ENCODE data around the gene DTL.

Gene DTL

DNA sequence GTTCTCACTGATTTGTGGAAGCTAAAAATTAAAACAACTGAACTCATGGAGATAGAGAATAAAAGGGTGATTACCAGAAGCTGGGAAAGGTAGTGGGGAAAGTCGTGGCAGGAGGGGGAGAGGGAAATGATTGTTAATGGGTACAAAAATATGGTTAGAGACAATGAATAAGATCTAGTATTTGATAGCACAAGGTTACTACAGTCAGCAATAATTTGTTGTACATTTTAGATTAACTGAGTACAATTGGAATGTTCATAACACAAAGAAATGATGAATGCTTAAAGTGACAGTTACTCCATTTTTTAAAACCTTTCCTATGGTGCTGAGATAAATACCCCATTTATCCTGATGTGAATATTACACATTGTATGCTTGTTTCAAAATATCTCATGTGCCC lies 102.3 kb downstream of the DTL start:
- no peak for DNase-seq

DNA sequence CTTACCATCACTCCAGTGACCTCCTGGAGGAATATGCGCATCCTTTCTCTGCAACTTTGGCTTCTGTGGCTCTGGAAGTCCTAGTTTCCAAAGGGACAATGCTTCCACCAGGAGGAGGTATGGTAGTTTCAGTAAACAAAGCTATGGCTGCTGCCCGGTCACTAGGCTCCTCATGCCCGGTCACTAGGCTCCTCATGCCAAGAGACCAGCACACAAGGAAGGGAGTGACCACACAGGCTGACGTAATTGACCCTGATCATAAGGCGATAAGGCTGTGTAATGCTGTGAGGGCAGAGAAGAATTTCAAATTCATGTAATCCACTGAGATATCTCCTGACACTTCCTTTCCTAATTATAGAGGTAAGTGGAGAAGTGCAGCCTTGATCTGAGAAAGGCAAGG lies 102.9 kb downstream of the DTL start:
- DNase-seq: no peak

DNA sequence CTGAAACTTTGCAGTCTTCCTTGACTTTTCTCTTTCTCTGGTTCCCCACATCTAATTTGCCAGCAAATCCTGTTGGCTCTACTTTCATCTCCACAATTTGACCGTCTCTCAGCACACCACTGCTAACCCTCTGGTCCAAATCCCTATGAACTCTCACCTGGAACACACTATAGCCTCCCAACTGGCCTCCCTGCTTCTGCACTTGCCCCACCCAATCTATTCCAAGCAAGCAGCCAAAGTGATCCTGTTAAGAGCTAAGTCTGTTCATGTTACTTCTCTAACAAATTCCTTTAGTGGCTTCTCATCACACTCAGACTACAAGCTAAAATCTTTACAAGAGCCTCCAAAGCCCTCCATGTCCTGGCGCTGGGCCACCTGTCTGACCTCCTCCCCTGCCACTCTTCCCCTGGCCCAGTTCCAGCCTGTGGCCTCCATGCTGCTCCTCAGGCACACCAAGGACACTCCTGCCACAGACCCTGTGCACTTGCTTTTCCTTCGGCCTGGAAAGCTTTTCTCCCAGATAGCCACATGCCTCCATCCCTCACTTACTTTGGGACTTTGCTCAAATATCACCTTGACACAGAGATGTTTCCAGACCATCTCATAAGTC lies 104.1 kb downstream of the DTL start:
- no peak for DNase-seq

DNA sequence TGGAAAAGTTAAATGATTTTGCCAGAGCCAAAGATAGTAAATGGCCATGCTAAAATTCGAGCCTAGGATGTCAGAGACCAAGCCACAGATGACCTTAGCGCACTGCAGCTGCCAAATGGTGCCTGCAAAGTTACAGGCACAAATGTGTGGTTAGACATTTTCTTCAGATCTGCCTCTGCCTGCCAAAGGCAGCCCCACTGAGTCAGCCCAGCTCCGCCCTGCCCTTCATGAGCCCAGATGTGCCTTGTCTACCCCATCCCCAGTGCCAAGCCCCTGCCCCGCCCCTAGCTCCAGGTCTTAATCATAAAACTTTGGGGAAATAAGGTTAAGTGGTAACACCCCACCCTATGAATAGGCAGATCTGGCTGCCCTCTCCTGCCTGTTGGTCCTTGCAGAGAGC lies 105.9 kb downstream of the DTL start:
- no peak for DNase-seq

DNA sequence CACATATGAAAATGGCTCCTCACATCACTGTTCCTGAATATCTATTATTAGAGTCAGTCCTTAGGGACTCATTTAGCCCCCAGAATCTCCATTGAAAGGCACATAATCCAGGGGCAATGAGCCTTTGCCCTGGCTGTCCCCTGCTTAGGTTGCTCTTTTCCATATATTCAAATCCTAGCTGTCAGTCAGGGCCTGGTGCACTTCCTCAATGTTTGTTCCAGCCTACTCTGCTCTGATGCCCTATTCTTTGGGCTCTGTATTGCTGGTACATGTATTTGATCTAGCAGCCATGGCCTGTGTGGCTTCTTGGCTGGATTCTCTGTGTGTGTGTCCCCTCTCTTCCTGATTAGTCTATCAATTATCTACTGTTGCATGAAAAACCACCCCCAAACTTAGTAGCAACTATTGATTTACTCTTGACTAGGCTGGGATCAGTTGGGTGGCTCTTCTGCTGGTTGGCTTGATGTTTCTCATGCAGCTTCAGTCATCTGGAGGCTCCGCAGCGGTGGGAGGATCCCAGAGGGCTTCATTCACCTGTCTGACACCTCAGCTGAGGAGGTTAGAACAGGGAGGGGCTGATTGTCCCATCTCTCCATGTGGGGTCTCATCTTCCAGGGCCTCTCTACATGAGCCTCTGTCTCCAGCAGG lies 107.5 kb downstream of the DTL start:
- DNase-seq: no peak

DNA sequence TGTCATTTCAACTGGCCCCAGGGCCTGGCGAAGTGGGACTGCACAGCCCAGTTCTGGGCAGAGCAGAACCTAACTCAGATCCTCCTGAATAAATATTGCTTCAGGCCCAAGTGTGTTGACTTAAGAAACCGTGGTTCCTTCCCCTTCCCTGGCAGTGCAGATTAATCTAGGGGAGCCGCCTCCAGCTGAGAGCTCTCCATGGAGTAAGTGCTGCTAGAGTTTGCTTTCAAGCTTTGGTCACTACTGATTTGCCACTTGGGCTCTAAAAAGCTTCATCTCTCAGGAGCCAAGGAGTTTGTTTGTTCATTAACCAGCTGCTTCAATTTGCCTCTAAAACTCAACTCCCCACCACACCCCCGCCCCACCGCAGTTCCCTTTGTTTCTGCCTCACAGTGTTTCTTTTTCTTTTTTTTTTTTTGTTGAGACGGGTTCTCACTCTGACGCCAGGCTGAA lies 112.1 kb downstream of the DTL start:
- DNase-seq: no peak

DNA sequence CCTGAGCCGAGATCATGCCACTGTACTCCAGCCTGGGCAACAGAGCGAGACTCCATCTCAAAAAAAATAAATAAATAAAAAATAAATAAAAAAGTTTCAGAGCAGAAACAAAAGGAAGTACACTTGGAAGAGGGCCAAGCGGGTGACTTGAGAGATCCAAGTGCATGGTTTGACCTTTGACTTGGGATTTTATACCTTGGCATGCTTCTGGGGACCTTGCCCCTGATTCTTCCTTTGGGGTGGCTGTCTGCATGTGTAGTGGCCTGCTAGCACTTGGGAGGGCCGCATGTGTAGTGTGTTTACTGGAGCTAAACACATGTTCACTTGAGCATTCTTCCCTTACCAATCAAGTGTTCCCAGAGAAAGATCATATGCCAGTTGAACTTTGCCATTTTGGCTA lies 114.0 kb downstream of the DTL start:
- DNase-seq: no peak

DNA sequence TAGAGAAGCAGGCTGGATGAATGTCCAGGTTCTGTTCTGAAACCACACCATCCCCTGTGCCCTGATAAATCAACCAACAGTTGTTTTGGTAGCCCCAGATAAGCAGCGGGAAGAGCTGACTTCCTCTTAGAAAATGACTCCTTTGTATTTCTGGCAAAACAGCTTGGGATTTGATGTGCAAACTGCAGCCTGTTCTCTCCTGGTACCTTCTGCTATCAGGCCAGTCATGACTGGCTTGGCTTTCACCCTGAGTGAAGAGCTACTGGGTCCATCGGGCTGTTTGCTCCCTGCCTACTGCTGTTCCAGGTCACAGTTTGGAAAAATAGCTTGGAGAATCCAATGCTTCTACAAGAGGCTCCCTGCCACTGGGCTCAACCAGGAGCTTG lies 116.8 kb downstream of the DTL start:
- no peak for DNase-seq

DNA sequence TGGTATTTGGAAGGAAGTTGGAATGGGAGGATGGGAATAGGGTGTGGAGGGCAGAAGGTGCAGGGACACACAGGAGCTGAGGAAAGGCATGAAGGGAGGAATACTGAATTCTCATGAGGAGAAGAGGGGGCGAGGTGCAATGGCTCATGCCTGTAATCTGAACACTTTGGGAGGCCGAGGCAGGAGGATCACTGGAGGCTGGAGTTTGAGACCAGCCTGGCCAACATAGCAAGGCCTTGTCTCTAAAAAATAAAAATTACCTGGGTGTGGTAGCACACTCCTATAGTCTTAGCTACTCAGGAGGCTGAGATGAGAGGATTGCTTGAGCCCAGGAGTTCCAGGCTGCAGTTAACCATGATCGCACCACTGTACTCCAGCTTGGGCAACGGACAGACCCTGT lies 117.3 kb downstream of the DTL start:
- no peak for DNase-seq

DNA sequence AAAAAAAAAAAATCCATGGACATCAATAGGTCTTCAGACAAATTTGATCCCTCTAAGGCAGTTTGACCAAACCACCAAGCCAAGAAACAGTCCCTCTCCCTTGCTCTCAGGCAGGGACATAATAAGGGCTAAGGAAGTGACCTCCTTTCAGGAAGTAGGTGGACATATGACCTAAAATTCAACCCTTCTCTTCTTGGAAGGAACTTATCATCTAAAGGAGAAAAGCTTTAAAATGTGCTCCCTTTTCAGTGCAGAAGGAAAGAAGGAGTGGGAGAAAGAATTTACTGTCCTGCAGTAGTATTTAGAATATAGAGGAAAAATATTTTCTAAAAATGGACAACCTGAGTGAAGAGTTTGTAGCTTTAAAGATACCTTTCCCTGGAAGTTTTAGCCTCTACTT lies 118.1 kb downstream of the DTL start:
- DNase-seq: no peak
